ENCODE results near the gene PDCD6IP. TPM values are rescaled to one million over a fixed set of nuclear protein-coding genes. Genes with fewer than 3 reads are reported as not detected.

PDCD6IP gene
- total and polyA plus RNA-seq, 8 donors: 15.1 to 130 (median 79.0) TPM

DNA sequence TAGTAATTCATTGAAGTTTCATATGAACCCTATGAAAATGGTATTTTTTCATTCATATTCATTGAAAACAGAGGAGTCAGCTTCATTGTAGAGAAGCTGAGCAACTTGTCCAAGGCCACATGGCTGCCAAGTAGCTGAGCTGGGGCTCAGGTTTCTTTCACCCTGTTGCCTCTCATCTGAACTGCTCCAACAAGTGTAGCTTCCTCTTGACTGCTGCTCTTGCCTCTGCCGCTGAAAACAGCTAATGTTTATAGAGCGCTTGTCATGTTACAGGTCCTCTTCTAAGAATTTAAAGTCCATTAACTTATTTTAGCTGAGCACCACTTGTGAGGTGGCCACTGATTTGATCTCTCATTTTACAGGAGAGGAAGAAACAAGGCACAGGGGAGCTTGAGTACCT, 81.1 kb downstream of the PDCD6IP start:
- Histone ChIP-seq H3K9me3 (no peaks in the 10 kb centered on the region), H3K36me3 (no peaks in the 10 kb centered on the region), H3K4me3 (no peak overlapping the region), H3K4me1 (no peaks in the 10 kb centered on the region), H3K27me3 (no peaks in the 10 kb centered on the region), H3K27ac (no peak overlapping the region)
- FAIRE-seq (no peak), DNase-seq (no peak), ATAC-seq (no peak)
- 70 to 76% methylated on average over 2 of the region's 2 CpGs for WGBS, 2 donors
- TF ChIP-seq, protein P1, sequence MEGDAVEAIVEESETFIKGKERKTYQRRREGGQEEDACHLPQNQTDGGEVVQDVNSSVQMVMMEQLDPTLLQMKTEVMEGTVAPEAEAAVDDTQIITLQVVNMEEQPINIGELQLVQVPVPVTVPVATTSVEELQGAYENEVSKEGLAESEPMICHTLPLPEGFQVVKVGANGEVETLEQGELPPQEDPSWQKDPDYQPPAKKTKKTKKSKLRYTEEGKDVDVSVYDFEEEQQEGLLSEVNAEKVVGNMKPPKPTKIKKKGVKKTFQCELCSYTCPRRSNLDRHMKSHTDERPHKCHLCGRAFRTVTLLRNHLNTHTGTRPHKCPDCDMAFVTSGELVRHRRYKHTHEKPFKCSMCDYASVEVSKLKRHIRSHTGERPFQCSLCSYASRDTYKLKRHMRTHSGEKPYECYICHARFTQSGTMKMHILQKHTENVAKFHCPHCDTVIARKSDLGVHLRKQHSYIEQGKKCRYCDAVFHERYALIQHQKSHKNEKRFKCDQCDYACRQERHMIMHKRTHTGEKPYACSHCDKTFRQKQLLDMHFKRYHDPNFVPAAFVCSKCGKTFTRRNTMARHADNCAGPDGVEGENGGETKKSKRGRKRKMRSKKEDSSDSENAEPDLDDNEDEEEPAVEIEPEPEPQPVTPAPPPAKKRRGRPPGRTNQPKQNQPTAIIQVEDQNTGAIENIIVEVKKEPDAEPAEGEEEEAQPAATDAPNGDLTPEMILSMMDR (IDR thresholded peaks at IDR 0.05): no peak
- intact Hi-C loops (cut with DNase I): no loop called here

DNA sequence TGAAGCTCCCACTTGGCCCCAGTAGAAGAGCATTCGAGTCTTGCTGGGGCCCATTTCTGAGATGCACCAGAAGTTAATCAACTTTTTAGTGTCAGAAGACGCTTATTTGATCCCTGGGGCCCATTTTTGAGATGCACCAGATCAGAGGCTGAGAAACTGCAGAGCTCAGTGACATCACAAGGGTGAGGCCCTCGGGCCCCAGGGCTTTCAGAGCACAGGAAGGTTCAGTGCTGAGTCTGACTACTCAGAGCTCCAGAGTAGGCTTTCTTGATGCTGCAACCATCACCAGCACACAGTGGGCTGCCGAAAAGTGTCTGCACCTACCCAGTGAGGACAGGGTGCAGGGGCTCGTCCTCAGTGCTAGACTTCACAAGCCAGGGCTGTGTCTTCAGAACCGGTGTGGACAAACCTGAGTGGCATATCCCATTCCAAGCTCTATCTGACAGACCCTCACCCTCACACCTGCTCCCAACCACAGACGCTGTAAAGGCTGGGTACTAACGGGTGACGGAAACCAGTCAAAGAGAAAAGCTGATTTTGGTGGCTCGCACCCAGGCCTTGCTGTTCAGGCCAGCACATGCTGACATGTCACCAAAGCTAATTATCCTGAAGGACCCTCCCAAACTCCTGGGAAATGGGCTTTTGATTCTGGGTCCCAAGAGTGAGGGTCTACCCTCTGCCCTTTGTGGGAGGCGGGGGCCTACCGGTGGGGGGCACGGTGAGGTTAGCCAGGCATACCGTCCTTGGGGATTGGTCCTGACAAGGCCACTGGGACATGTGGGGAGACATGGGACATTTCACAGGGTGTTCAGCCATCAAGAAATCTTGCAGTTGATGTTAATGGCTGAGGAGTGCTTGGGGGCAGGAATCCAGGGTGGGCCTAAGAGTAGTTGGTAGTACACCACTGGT, 83.0 kb downstream of the PDCD6IP start:
- TF ChIP-seq, protein P1 (IDR thresholded peaks at IDR 0.05): no peak
- Histone ChIP-seq H3K9me3 (no peaks in the 10 kb centered on the region), H3K36me3 (no peaks in the 10 kb centered on the region), H3K4me1 (no peaks in the 10 kb centered on the region), H3K4me3 (no peak overlapping the region), H3K27ac (no peak overlapping the region), H3K27me3 (no peaks in the 10 kb centered on the region)
- DNase-seq (no peak), ATAC-seq (no peak), FAIRE-seq (no peak)
- 64 to 73% methylated on average over 14 of the region's 14 CpGs for WGBS, 2 donors
- intact Hi-C loops (cut with DNase I): loop anchor here in 2 of 3 donors (10.0 kb wide), 1 partner anchor 803 kb away; no protein-coding TSS in a partner anchor

DNA sequence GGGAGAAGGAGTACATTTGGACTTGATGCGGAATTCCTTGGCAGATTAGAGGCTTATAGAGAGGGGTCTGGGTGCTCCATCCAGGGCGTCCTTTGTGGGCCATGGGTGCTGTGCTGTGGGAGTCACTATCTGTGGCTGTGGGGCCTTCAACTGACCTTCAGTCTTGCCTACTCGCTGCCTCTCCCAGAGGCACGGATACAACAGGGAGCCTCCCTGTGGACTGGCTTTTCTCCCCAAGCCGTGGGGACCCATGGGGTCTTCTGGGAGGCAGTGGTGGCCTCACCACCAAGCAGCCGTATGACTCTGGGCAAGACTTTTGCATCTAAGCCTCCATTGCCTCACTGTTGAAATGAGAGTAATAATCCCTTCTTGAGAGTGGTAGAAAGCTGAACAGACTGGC, 83.9 kb downstream of the PDCD6IP start:
- intact Hi-C loops (cut with DNase I): loop anchor here in 2 of 3 donors (10.0 kb wide), 1 partner anchor 803 kb away; no protein-coding TSS in a partner anchor
- Histone ChIP-seq H3K36me3 (no peaks in the 10 kb centered on the region), H3K4me1 (no peaks in the 10 kb centered on the region), H3K27me3 (no peaks in the 10 kb centered on the region), H3K4me3 (no peak overlapping the region), H3K27ac (no peak overlapping the region), H3K9me3 (no peaks in the 10 kb centered on the region)
- TF ChIP-seq, protein P1 (IDR thresholded peaks at IDR 0.05): no peak
- ATAC-seq (no peak), FAIRE-seq (no peak), DNase-seq (no peak)
- 53 to 59% methylated on average over 6 of the region's 6 CpGs for WGBS, 2 donors

DNA sequence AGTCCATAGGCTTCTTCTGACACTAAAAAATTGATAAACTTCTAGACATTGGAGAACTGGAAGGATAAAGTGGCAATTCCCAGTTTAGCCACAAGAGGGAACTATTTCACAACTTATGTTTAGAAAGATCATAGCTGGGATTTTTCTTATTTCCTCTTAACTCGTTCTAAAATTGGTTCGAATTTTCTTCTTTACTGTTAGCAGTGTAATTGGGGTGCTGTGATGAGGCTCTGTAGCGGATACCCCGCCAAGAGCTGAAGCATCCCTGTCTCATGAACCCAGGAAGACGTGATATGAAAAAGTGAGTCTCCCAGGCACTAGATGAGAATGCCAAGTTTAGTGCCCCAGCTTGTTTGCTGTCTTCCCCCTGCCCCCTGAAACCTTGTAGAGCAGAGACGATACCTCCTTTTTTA, 85.1 kb downstream of the PDCD6IP start:
- peak; percentile 69 for FAIRE-seq
- 3 to 4% methylated on average over 6 of the region's 6 CpGs for WGBS, 2 donors
- Histone ChIP-seq H3K4me1 (no peaks in the 10 kb centered on the region), H3K9me3 (no peaks in the 10 kb centered on the region), H3K27ac (no peak overlapping the region), H3K36me3 (no peaks in the 10 kb centered on the region), H3K27me3 (no peaks in the 10 kb centered on the region), H3K4me3 (no peak overlapping the region)
- DNase-seq: no peak
- TF ChIP-seq, protein P1 (IDR thresholded peaks at IDR 0.05): peak; percentile 74 to 84 (median 80)
- peak; percentile 56 to 77 (median 68) for ATAC-seq
- intact Hi-C loops (cut with DNase I): loop anchor here in 2 of 3 donors (10.0 kb wide), 1 partner anchor 801 kb away; no protein-coding TSS in a partner anchor
